PC-3 (cell line): ENCODE measurements around the gene USP9Y.

Source experiments
- EZH2 ChIP-seq: fragments of 300-600 bp; sonication (generic); IDR thresholded peaks from one replicate; pipeline ENCODE4 v1.6.1; 2017; ENCODE audit warnings: antibody characterized with exemption, mild to moderate bottlenecking, low read length; ENCODE audit not compliant: unreplicated experiment
- EZH2phosphoT487 ChIP-seq: fragments of 300-600 bp; sonication (generic); IDR thresholded peaks from 2 replicates; pipeline ENCODE4 v1.6.1; 2018; ENCODE audit warnings: mild to moderate bottlenecking, antibody characterized with exemption, low read length, borderline replicate concordance
- TF ChIP-seq, protein P1 (sequence below): fragments of 300-600 bp; sonication (generic); conservative IDR thresholded peaks from 2 replicates; pipeline ENCODE4 v1.5.1; 2017; ENCODE audit warnings: antibody characterized with exemption, low read depth, mild to moderate bottlenecking, low read length

DNA sequence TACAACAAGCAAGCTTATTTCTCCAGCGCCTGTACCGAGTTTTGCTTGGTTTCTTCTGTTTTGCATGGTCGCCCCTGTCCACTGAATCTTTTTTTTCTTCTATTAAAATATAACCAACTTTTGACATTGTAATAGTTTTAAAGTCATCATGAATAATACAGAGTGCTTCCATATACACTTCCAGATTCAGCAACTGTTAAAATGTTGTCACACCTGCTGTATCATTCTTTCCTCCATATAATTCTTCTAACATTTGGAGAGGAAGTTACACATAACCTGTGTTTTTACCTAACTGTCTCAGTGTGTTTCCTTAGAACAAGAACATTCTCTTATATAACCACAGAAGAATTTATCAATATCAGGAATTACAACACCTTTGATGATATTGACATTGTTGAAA, 83.5 kb downstream of the USP9Y start:
- TF ChIP-seq, protein P1, sequence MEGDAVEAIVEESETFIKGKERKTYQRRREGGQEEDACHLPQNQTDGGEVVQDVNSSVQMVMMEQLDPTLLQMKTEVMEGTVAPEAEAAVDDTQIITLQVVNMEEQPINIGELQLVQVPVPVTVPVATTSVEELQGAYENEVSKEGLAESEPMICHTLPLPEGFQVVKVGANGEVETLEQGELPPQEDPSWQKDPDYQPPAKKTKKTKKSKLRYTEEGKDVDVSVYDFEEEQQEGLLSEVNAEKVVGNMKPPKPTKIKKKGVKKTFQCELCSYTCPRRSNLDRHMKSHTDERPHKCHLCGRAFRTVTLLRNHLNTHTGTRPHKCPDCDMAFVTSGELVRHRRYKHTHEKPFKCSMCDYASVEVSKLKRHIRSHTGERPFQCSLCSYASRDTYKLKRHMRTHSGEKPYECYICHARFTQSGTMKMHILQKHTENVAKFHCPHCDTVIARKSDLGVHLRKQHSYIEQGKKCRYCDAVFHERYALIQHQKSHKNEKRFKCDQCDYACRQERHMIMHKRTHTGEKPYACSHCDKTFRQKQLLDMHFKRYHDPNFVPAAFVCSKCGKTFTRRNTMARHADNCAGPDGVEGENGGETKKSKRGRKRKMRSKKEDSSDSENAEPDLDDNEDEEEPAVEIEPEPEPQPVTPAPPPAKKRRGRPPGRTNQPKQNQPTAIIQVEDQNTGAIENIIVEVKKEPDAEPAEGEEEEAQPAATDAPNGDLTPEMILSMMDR: no peak
- TF ChIP-seq EZH2phosphoT487 (no peak), EZH2 (no peak)
